ENCODE measurements around the gene PHACTR2.
"Not testable (repeated sequence)": the region's sequence is repeated elsewhere in the genome, so short reads cannot be mapped to it uniquely, and the experiment has no call there.

PHACTR2 gene

DNA sequence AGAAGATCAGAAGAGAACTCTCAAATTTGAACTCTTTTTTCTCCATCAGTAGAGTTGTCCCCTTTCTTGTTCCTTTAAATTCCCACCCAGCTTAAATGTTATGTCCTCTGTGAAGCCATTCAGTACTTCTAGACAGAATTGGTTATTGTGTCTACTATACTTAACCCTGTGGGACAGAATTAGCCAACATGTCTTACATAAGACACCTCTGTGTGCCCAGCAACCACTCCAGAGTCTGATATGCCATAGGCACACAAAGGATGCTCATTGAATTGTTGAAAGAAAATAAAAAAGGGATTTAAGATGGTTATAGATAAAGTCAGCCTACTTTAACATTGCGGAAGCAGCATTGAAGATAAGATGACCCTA lies 88.4 kb downstream of the PHACTR2 start:
- no peak for DNase-seq (ENCODE audit: low spot score)

DNA sequence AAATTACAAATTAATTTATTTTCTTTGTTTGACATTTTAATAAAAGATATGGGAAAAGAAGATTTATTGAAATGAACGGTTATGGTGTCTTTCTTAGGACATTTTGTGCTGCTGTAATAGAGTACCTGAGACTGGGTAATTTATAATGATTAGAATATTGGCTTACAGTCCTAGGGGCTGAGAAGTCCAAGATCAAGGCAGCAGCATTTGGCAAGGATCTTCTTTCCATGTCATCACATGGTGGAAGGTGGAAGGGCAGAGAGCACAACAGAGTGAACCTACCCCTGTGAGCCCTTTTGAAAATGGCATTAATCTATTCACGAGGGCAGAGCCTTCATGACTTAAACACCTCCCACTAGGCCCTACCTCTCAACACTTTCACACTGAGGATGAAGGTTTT lies 89.7 kb downstream of the PHACTR2 start:
- DNase-seq (ENCODE audit: low spot score), result no peak

DNA sequence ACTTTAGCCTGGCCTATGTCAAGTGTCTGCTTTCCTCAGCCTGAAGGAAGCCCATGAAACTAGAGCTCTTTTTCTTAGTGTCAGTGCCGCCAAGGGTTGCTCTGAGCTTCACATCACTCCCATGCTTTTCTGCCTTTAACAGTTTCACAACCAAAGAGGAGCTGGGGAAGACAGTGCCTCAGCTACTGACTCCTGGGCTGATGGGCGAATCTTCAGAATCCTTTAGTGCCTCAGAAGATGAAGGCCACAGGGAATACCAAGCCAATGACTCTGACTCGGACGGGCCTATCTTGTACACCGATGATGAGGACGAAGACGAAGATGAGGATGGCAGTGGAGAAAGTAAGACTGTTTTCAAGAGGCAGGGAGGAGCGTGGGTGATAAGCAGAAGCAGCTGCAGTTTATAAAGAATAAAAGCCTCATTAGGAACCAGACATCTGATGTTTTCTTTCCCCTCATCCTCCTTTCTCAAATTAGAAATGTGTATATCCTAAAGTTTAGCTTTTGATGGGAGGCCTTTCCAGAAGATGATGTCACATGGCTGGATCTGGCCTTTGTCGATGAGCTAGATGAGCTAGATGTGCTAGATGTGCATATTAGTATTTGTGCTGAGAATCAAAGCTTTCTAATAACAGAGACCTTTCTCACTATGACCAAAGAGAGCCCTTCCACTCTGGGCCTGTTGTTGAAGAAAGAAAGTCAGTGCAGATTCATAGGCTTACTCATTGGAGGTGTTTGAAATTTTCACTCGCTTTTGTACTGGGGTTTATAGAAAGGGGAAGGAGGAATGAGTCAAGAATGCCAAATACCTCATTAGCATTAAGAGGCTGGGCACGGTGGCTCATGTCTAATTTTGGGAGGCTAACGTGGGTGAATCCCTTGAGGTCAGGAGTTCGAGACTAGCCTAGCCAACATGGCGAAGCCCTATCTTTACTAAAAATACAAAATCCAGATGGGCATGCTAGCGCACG lies 94.6 kb downstream of the PHACTR2 start:
- no peak for DNase-seq (ENCODE audit: low spot score)

DNA sequence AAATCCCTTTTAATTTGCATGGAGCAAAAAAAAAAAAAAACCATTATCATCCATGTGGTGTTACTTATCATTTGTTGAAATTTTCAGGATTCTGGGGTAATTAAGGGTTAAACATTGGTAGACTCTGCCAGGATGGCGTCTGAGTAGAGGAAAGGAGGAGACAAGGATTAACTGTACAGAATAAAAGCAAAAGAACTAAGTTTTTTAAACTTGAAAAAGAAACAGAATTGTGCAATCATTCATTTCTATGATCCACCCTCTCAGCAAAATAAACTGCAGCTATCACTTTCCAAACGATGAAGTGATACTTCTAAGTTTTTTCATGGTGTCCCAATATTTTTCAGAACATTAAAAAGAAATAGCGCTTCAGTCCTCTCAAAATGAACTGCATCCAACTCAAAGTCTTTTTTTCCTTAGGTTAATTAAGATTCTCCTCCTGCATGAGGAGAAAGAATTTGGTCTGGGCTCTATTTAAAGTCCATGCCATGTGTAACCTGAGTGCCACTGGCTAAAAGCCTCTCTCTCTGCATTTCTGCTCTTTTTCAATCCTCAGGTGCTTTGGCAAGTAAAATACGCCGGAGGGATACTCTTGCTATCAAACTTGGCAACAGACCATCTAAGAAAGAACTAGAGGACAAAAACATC lies 95.9 kb downstream of the PHACTR2 start:
- DNase-seq (ENCODE audit: low spot score), result no peak

DNA sequence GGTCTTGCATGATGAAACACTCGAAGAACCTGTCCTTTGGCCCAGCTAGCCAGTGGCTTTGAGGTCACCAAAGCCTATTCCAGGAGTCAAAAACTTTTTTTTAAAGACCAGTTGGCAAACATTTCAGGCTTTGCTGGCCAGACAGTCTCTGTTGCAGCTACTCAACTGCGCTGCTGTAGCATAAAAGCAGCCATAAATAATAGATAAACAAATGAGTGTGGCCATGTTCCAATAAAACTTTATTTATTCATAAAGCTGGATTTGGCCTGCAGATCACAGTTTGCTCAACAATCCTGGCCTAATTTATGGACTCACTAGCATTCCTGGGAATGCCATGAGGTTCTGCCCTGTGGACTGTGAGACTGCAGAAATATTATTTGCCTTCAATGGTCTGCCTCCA lies 96.6 kb downstream of the PHACTR2 start:
- DNase-seq (ENCODE audit: low spot score), result no peak

DNA sequence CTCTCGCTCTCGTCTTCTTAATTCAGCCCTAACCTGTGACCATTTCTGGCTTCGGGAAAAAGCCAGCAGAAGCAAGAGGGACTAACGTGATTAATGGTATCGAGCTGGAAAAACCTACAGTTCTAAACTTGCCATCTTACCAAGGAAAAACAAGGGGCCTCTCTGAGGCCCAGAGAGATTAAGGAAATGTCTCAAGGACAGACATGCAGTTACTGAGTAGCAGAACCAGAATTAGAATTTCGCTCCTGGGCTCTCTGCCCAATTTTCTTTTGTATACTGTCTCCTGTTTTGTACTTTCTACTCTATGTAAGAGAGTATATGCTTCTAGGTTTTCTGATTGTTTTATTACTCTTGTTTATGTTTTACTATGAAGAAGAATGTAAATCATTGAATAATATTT lies 97.6 kb downstream of the PHACTR2 start:
- DNase-seq (ENCODE audit: low spot score), result no peak

DNA sequence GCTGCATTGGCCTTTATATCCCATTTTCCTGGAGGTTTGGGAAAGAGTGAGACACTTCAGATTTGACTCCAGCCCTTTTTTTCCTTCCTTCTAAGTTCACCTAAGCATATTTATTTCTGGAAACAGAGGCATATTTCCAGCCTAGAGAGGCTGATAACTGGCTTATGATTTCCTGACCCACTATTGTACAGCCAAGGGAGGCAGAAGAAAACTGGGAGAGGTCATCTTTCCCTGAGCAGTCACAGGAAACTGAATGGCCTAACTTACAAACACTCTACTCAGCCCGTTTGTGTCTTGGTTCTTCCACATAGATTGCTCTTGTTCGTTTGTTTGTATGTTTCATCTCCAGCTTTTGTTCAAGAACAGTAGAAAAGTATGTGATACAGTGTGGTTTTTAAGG lies 101.2 kb downstream of the PHACTR2 start:
- DNase-seq (ENCODE audit: low spot score), result no peak

DNA sequence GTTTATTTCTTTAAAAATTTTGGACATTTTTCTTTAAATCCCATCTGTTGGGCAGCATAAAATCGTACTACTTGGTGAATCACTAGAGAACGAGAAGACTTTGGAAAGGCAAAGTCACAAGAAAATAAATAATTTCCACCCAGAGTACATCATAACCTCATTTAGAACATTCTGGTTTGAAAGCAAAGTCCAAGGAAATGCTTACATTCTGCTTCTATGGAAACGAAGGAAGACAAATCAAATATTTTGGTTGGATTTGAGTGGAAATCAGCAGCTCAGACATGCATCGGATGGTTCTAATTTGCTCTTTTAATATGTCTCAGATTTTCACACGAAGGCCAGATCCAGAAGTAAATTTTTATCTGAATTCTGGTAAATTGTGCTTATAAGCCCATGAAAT lies 104.7 kb downstream of the PHACTR2 start:
- DNase-seq (ENCODE audit: low spot score), result no peak

DNA sequence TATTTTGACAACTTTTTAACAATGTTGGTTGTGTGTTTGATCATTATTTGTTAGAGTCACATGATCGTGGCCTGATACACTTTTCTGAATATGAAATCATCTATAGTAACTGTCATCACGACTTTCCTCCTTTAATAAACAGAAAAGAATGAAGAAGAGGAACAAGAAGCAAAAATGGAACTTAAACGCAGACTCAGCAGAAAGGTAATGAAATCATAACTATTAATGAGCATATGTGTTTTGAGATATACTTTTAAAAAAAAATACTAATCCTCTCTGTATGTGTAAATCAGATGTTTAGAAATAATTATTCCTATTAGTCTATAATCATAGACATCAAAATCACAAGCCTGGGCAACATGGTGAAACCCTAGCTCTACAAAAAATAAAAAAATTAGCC lies 105.3 kb downstream of the PHACTR2 start:
- DNase-seq (ENCODE audit: low spot score), result no peak

DNA sequence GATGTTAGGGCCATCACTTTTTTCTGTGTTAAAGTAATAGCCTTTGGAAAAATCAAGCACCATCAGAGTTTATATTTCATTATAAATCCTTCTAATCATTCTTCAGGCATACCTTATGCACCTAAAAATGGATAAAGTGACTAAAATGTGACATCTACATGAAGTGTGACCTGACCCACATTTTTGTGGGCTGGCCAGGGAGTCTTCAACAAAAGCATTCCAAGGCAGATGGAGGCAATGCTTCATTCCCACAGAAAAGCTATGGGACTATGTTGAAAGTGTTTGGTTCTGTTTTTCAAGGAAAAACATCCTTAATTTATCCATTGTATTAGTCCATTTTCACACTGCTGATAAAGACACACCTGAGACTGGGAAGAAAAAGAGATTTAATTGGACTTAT lies 106.6 kb downstream of the PHACTR2 start:
- DNase-seq (ENCODE audit: low spot score), result no peak

DNA sequence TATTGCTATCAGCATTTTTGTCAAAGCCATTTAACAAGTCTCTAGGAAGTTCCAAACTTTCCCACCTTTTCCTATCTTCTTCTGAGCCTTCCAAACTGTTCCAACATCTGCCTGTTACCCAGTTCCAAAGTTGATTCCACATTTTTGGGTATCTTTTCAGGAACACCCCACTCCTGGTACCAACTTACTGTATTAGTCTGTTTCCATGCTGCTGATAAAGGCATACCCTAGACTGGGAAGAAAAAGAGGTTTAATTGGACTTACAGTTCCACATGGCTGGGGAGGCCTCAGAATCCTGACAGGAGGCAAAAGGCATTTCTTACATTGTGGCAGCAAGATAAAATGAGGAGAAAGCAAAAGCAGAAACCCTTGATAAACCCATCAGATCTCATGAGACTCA lies 108.6 kb downstream of the PHACTR2 start:
- not testable (repeated sequence) for DNase-seq (ENCODE audit: low spot score)

DNA sequence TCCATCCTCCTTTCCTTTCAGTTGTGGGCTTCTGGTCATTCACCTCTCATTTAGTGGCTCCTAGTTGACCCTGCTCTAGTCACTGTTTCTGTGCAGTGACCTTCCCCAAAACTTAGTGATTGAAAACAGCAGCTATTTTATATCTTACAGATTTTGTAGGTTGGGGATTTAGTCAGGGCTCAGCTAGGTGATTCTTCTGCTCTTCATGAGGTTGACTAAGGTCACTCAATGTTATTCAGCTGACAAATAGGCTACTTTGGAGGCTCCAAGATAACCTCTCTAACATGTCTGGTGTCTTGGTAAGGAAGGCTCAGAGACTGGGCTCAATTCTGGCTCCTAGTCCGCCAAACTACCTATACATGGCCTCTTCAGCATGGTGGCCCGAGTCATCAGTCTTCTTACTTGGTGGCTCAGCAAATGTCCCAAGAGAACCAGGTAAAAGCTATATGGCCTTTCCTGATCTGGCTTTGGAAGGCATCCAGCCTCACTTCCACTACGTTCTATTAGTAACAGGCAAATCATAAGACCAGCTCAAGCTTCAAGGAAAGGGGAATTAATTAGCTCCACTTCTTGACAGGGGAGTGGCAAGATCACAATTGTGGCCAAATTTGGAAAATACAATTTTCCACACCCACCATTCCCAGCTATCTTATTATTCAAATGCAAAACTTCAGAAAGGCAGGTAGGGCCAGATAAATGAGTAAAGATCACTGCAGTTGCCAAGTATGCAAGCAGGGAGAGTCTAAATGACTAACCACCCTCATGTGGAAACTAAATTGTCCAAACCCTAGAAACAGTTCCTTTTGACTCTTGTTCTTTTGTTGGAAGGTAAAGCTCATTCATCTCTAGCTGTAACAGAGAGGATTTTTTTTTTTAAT lies 114.9 kb downstream of the PHACTR2 start:
- DNase-seq (ENCODE audit: low spot score), result no peak

DNA sequence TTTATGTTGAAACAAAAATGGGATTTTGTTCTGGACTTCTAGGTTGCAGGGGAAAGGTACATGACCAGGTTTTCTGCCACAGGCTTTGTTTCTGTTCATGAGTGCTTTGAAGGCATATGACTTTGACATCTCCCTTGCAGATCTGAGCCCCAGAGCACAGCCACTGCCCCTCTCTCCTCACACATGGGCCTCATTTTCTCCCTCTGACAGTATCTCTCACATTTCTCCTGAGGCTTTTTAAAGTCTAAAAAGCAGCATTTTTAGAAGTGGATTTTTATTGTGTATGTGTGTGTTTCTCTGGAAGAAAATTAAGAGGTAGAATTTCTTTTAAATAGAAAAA lies 115.5 kb downstream of the PHACTR2 start:
- no peak for DNase-seq (ENCODE audit: low spot score)

DNA sequence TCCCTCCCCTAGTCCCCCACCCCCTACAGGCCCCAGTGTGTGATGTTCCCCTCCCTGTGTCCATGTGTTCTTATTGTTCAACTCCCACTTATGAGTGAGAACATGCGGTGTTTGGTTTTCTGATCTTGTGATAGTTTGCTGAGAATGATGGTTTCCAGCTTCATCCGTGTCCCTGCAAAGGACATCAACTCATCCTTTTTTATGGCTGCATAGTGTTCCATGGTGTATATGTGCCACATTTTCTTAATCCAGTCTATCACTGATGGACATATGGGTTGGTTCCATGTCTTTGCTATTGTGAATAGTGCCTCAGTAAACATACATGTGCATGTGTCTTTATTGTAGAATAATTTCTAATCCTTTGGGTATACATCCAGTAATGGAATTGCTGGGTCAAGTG lies 118.8 kb downstream of the PHACTR2 start:
- DNase-seq (ENCODE audit: low spot score), result not testable (repeated sequence)

DNA sequence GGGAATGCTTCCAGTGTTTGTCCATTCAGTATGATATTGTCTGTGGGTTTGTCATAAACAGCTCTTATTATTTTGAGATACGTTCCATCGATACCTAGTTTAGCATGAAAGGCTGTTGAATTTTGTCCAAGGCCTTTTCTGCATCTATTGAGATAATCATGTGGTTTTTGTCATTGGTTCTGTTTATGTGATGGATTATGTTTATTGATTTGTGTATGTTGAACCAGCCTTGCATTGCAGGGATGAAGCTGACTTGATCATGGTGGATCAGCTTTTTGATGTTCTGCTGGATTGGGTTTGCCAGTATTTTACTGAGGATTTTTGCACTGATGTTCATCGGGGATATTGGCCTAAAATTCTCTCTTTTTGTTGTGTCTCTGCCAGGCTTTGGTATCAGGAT lies 120.7 kb downstream of the PHACTR2 start:
- not testable (repeated sequence) for DNase-seq (ENCODE audit: low spot score)

DNA sequence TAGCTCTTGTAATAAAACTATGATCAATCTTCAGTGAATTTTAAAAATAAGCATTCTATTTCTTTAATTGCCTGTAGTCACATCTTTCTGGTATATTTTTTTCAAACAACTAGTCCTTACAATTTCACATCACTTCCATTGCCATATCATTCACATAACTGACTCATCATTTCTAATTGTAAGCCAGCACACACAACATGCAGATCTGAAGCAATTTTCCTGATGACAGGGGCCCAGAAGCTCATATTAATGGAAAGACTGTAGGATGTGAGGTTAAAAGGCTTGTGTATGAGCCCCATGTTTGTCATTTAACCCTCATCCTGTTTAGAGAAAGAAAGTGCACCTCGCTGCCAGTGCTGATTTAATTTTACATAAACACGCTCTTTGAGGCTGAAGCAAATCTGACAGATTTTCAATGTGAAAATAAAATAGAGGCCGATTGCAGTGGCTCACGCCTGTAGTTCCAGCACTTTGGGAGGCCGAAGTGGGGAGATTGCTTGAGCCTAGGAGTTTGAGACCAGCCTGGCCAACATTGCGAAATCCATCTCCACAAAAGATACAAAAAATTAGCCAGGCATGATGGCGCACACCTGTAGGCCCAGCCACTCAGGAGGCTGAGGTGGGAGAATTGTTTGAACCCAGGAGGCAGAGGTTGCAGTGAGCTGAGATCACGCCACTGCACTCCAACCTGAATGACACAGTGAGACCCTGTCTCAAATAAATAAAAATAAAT lies 125.2 kb downstream of the PHACTR2 start:
- no peak for DNase-seq (ENCODE audit: low spot score)

DNA sequence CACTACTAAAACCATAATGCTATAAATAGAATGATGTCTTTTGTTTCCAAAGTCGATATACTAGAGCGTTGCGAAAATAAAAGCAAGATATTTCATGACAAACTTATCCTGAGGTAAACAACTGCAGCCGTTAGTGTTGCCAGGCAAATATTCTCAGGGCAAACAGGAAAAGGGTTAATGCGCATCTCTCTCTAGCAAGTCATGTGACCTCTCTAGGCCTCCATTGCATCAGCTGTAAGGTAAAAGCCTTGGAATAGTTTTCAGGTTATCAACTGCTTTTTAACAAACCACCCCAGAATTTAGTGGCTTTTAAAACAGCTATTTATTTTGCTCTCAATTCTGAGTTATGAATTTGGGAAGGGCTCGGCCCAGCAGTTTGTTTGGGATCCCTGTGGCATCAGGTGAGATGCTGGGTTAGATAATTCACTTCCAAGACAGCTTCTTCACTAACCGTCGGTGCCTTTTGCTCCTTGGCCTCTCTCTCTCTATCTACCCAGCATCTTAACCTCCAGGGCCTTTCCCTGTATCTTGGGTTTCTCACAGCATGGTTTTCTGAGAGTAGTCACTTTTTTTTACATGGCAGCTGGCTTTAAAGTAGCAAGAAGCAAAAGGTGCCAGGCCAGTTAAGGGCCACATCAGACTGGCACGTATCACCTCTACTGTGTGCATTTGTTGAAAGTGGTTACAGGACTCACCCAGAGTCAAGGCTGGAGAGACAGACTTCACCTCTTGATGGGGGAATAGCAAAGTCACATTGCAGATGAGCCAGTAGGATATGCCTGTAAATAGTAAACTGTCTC lies 126.2 kb downstream of the PHACTR2 start:
- DNase-seq (ENCODE audit: low spot score), result no peak

DNA sequence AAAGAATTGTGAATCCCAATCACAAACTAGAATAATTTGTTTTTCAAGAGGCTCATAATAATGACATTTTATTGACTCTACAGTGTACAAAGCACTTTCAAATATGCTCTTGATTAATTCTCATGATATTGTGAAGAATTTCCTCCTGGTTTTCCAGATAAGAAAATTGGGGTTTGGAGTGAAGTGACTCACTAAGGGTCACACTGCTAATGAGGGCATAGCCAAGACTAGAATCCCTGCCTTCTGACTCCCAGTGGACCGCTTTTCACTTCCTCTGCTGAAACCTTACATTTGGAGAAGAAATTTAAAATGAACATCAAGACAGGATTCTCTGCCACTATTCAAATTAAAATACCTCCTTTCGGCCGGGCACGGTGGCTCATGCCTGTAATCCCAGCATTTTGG lies 127.1 kb downstream of the PHACTR2 start:
- no peak for DNase-seq (ENCODE audit: low spot score)

DNA sequence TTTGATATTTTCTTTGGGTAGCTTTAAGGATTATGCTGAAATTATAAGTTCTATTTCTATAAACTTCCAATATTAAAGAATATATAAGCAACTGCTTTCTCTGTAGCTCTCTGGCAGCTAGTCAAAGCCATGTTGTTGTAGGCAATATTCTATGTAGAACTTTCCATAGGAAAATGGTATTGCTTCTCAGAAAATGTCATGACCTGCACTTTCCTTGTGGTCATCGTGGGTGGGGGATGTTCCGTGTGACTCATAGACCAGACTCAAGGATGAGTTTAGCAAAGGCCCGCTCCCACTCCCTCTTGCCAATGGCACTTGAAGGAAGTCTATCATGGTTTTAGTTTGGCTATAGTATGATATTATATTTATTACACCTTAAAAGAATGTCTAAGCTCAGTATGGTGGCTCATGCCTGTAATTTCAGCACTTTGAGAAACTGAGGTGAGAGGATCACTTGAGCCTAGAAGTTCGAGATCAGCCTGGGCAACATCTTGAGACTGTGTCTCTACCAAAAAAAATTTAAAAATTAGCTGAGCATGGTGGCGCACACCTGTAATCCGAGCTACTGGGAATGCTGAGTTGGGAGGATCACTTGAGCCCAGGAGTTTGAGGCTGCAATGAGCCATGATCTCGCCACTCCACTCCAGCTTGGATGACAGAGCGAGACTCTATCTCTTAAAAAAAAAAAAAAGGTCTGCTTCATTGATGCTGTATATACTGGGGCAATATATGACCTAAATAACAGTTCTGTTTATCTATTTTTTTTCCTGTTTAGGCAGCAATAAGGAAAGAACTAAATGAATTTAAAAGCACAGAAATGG lies 128.7 kb downstream of the PHACTR2 start:
- no peak for DNase-seq (ENCODE audit: low spot score)

DNA sequence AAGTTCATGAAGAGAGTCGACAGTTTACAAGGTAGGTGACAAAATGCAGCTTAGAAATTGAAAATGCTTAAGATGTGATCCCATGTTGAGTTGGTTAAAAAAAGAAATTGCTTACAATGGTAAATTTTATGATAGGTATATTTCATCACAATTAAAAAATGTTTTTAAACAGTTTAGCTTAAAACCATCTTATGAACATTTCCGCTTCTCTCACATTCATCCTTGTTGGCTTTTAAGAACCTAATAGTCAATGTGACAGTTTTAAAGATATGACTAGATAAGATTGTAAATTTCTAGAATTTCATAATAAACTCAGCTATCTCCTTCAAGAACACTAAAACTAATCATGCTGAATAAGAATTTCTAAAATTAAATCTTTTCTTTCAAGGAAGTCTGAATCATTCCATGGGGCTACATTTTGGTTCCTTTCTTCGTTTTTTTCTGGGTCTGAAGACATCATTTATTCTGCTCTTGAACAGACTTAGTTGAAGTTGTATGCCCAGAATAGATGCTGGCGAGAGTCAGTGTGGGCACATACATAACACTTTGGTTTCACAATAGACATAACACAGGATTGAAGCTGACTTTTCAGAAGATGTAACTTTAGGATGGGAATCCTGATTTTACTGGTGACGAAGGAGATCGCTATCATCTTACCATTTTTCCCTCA lies 129.5 kb downstream of the PHACTR2 start:
- no peak for DNase-seq (ENCODE audit: low spot score)
